SK-N-MC (cell line): ENCODE measurements around the gene PDS5B.

ENCODE experiments used
- EZH2 ChIP-seq: fragments of 200-600 bp; sonication (generic); IDR thresholded peaks from one replicate; pipeline ENCODE4 v1.6.1; 2017; ENCODE audit warnings: antibody characterized with exemption
- FOXP2 ChIP-seq: optimal IDR thresholded peaks from 2 replicates; pipeline ENCODE3; 2011; ENCODE audit warnings: mild to moderate bottlenecking, moderate library complexity; ENCODE audit not compliant: insufficient read depth; ENCODE audit errors: extremely low read length, control extremely low read depth
- POLR2AphosphoS5 ChIP-seq: IDR thresholded peaks from 2 replicates; pipeline ENCODE4 v1.6.1; 2012; ENCODE audit warnings: mild to moderate bottlenecking, low read depth, low read length, borderline replicate concordance

GRCh38 chr13:32761472-32761871, 175.2 kb downstream of the PDS5B start:
- TF ChIP-seq POLR2AphosphoS5 (no peak), EZH2 (no peak), FOXP2 (no peak)
